ENCODE results near the gene RAB3GAP2.

Gene RAB3GAP2

GRCh38 chr1:220151454-220151853, 120.8 kb downstream of the RAB3GAP2 start:
- Mint-ChIP-seq H3K4me3 (no peak overlapping the region), H3K4me1 (peaks cover 2 to 13% of the 10 kb centered on the region in 2 donors), H3K27me3 (no peaks in the 10 kb centered on the region), H3K27ac (peak overlapping the region; percentile 49), H3K9me3 (no peaks in the 10 kb centered on the region), H3K36me3 (peaks cover 22 to 32% of the 10 kb centered on the region in 2 donors)
- ATAC-seq (replicated peaks), result no peak
- DNase-seq, result no peak

- Mint-ChIP-seq H3K27ac (peak overlapping the region; percentile 81), H3K27me3 (no peaks in the 10 kb centered on the region), H3K36me3 (peaks cover 26 to 39% of the 10 kb centered on the region in 2 donors), H3K4me3 (no peak overlapping the region), H3K4me1 (peaks cover 2 to 13% of the 10 kb centered on the region in 2 donors), H3K9me3 (no peaks in the 10 kb centered on the region)
- DNase-seq, result no peak
- peak; percentile 95 to 96 for ATAC-seq (replicated peaks)
Measured at GRCh38 chr1:220149742-220150141, 122.5 kb downstream of the RAB3GAP2 start.

- H3K36me3 Mint-ChIP-seq, result peaks cover 32 to 51% of the 10 kb centered on the region in 2 donors
- H3K27me3 Mint-ChIP-seq, result no peaks in the 10 kb centered on the region
- ATAC-seq (replicated peaks) (no peak), DNase-seq (no peak)
- H3K9me3 Mint-ChIP-seq, result no peaks in the 10 kb centered on the region
- no peak overlapping the region for H3K4me3 Mint-ChIP-seq
- no peaks in the 10 kb centered on the region for H3K4me1 Mint-ChIP-seq
- H3K27ac Mint-ChIP-seq, result no peak overlapping the region
Measured at GRCh38 chr1:220144051-220144450, 128.2 kb downstream of the RAB3GAP2 start.

GRCh38 chr1:220139966-220140365, 132.3 kb downstream of the RAB3GAP2 start:
- no peaks in the 10 kb centered on the region for H3K27me3 Mint-ChIP-seq
- DNase-seq (no peak), ATAC-seq (replicated peaks) (no peak)
- H3K4me3 Mint-ChIP-seq, result no peak overlapping the region
- no peaks in the 10 kb centered on the region for H3K9me3 Mint-ChIP-seq
- peaks cover 27 to 43% of the 10 kb centered on the region in 2 donors for H3K36me3 Mint-ChIP-seq
- H3K27ac Mint-ChIP-seq, result peak overlapping the region; percentile 81
- no peaks in the 10 kb centered on the region for H3K4me1 Mint-ChIP-seq

- Mint-ChIP-seq H3K9me3 (no peaks in the 10 kb centered on the region), H3K27ac (no peak overlapping the region), H3K4me3 (no peak overlapping the region), H3K4me1 (no peaks in the 10 kb centered on the region), H3K27me3 (no peaks in the 10 kb centered on the region), H3K36me3 (peaks cover 43 to 49% of the 10 kb centered on the region in 2 donors)
- DNase-seq, result no peak
- ATAC-seq (replicated peaks), result no peak
Measured at GRCh38 chr1:220137019-220137786, 135.1 kb downstream of the RAB3GAP2 start.

- Mint-ChIP-seq H3K36me3 (peaks cover 38 to 41% of the 10 kb centered on the region in 2 donors), H3K27ac (no peak overlapping the region), H3K4me3 (no peak overlapping the region), H3K4me1 (no peaks in the 10 kb centered on the region), H3K27me3 (no peaks in the 10 kb centered on the region), H3K9me3 (no peaks in the 10 kb centered on the region)
- ATAC-seq (replicated peaks) (no peak), DNase-seq (no peak)
Measured at GRCh38 chr1:220135755-220136154, 136.5 kb downstream of the RAB3GAP2 start.

GRCh38 chr1:220129479-220130210, 142.6 kb downstream of the RAB3GAP2 start:
- peaks cover 2 to 5% of the 10 kb centered on the region in 2 donors for H3K9me3 Mint-ChIP-seq
- ATAC-seq (replicated peaks) (no peak), DNase-seq (no peak)
- peaks cover 47 to 58% of the 10 kb centered on the region in 2 donors for H3K36me3 Mint-ChIP-seq
- H3K4me1 Mint-ChIP-seq, result no peaks in the 10 kb centered on the region
- H3K27ac Mint-ChIP-seq, result no peak overlapping the region
- no peaks in the 10 kb centered on the region for H3K27me3 Mint-ChIP-seq
- H3K4me3 Mint-ChIP-seq, result no peak overlapping the region

- DNase-seq (no peak), ATAC-seq (replicated peaks) (no peak)
- H3K36me3 Mint-ChIP-seq, result peaks cover 32 to 51% of the 10 kb centered on the region in 2 donors
- peaks cover 2 to 3% of the 10 kb centered on the region in 2 donors for H3K4me1 Mint-ChIP-seq
- H3K4me3 Mint-ChIP-seq, result no peak overlapping the region
- peaks cover 2 to 5% of the 10 kb centered on the region in 2 donors for H3K9me3 Mint-ChIP-seq
- no peaks in the 10 kb centered on the region for H3K27me3 Mint-ChIP-seq
- no peak overlapping the region for H3K27ac Mint-ChIP-seq
Measured at GRCh38 chr1:220127076-220127475, 145.2 kb downstream of the RAB3GAP2 start.

- peaks cover 20 to 36% of the 10 kb centered on the region in 2 donors for H3K36me3 Mint-ChIP-seq
- H3K27ac Mint-ChIP-seq, result no peak overlapping the region
- peaks cover 0 to 4% of the 10 kb centered on the region in 2 donors for H3K9me3 Mint-ChIP-seq
- DNase-seq (no peak), ATAC-seq (replicated peaks) (no peak)
- no peak overlapping the region for H3K4me3 Mint-ChIP-seq
- no peaks in the 10 kb centered on the region for H3K27me3 Mint-ChIP-seq
- H3K4me1 Mint-ChIP-seq, result peaks cover 3 to 5% of the 10 kb centered on the region in 2 donors
Measured at GRCh38 chr1:220124542-220124941, 147.7 kb downstream of the RAB3GAP2 start.

GRCh38 chr1:220123889-220124288, 148.4 kb downstream of the RAB3GAP2 start:
- no peaks in the 10 kb centered on the region for H3K9me3 Mint-ChIP-seq
- DNase-seq (no peak), ATAC-seq (replicated peaks) (peak in 1 of 2 donors; percentile 49)
- no peaks in the 10 kb centered on the region for H3K27me3 Mint-ChIP-seq
- H3K27ac Mint-ChIP-seq, result no peak overlapping the region
- peaks cover 5% of the 10 kb centered on the region in 2 donors for H3K4me1 Mint-ChIP-seq
- peaks cover 16 to 30% of the 10 kb centered on the region in 2 donors for H3K36me3 Mint-ChIP-seq
- no peak overlapping the region for H3K4me3 Mint-ChIP-seq

GRCh38 chr1:220123066-220123465, 149.2 kb downstream of the RAB3GAP2 start:
- H3K4me1 Mint-ChIP-seq, result peaks cover 5% of the 10 kb centered on the region in 2 donors
- no peak for DNase-seq
- no peaks in the 10 kb centered on the region for H3K9me3 Mint-ChIP-seq
- H3K27me3 Mint-ChIP-seq, result no peaks in the 10 kb centered on the region
- no peak overlapping the region for H3K4me3 Mint-ChIP-seq
- H3K36me3 Mint-ChIP-seq, result peaks cover 12 to 23% of the 10 kb centered on the region in 2 donors
- H3K27ac Mint-ChIP-seq, result no peak overlapping the region
- ATAC-seq (replicated peaks), result no peak

- Mint-ChIP-seq H3K27me3 (no peaks in the 10 kb centered on the region), H3K27ac (peak overlapping the region; percentile 75), H3K36me3 (peaks cover 9 to 21% of the 10 kb centered on the region in 2 donors), H3K4me3 (no peak overlapping the region), H3K4me1 (peaks cover 5% of the 10 kb centered on the region in 2 donors), H3K9me3 (no peaks in the 10 kb centered on the region)
- no peak for ATAC-seq (replicated peaks)
- no peak for DNase-seq
Measured at GRCh38 chr1:220121791-220122530, 150.3 kb downstream of the RAB3GAP2 start.

- peaks cover 5% of the 10 kb centered on the region in 2 donors for H3K4me1 Mint-ChIP-seq
- no peak overlapping the region for H3K4me3 Mint-ChIP-seq
- H3K9me3 Mint-ChIP-seq, result no peaks in the 10 kb centered on the region
- no peak overlapping the region for H3K27ac Mint-ChIP-seq
- ATAC-seq (replicated peaks) (no peak), DNase-seq (no peak)
- H3K27me3 Mint-ChIP-seq, result no peaks in the 10 kb centered on the region
- peaks cover 20 to 21% of the 10 kb centered on the region in 2 donors for H3K36me3 Mint-ChIP-seq
Measured at GRCh38 chr1:220119043-220119512, 153.2 kb downstream of the RAB3GAP2 start.

- Mint-ChIP-seq H3K27me3 (no peaks in the 10 kb centered on the region), H3K4me3 (no peak overlapping the region), H3K27ac (no peak overlapping the region), H3K4me1 (no peaks in the 10 kb centered on the region), H3K9me3 (no peaks in the 10 kb centered on the region), H3K36me3 (peaks cover 23 to 34% of the 10 kb centered on the region in 2 donors)
- ATAC-seq (replicated peaks), result peak; percentile 51 to 56
- DNase-seq, result no peak
Measured at GRCh38 chr1:220113136-220113695, 159.0 kb downstream of the RAB3GAP2 start.
